Ovary (tissue), 3 donors: ENCODE data around the gene MSANTD2.

Source experiments
- CTCF ChIP-seq, 3 donors: fragments of 450-650 bp in 2 of 3; fragments of 200-600 bp in 1 of 3; IDR thresholded peaks; one replicate each; pipeline versions ENCODE4 v1.5.1 to v1.8.0; 2016 to 2022; ENCODE audit warnings: antibody characterized with exemption in 3 of 3, mild to moderate bottlenecking in 1 of 3
- EP300 ChIP-seq: sonication (generic); formaldehyde crosslinking; IDR thresholded peaks from one replicate; pipeline ENCODE4 v1.6.1; 2017; ENCODE audit warnings: antibody characterized with exemption
- POLR2A ChIP-seq: fragments of 450-650 bp; IDR thresholded peaks from one replicate; pipeline ENCODE4 v1.6.1; 2017; ENCODE audit warnings: antibody characterized with exemption, mild to moderate bottlenecking, moderate library complexity
- donor health status: DM: no; HTN: no; CAD: no.

- TF ChIP-seq POLR2A: no peak
- no peak for TF ChIP-seq CTCF (IDR thresholded peaks at IDR 0.05)
- no peak for TF ChIP-seq EP300
Measured at GRCh38 chr11:124754309-124754708, 45.9 kb downstream of the MSANTD2 start.
